Lower leg skin (tissue), 4 donors: ENCODE measurements around the gene SP6. TPM values are rescaled to one million over a fixed set of nuclear protein-coding genes. Genes with fewer than 3 reads are reported as not detected.

ENCODE experiments used
- DNase-seq, 2 donors: peaks; one replicate each; pipeline ENCODE4 v3.0.0-alpha.2; 2019; ENCODE audit warnings: low spot score in 2 of 2
- H3K4me3 ChIP-seq: fragments of 200-600 bp; sonication (generic); 2 replicates; pipeline ENCODE4 v1.5.1; 2017; ENCODE audit warnings: mild to moderate bottlenecking, low read depth; ENCODE audit not compliant: poor library complexity, severe bottlenecking
- CTCF ChIP-seq, 3 donors: fragments of 450-650 bp; IDR thresholded peaks; one replicate each; pipeline ENCODE4 v1.5.1; 2016; ENCODE audit warnings: antibody characterized with exemption in 3 of 3, mild to moderate bottlenecking in 3 of 3, moderate library complexity in 2 of 3
- POLR2A ChIP-seq, 2 donors: fragments of 450-650 bp; IDR thresholded peaks; one replicate each; pipeline ENCODE4 v1.6.1; 2016 to 2017; ENCODE audit warnings: antibody characterized with exemption in 2 of 2, mild to moderate bottlenecking in 1 of 2, moderate library complexity in 1 of 2
- WGBS, 2 donors: methylation state at CpG; one replicate each; pipeline ENCODE4 v1.1.5; 2018; 5-methylcytosine and 5-hydroxymethylcytosine counted together
- intact Hi-C: fragments of 100-400 bp; cut with DNase I; formaldehyde crosslinking; loops from one replicate; pipeline ENCODE4 v1.15.0; 2023; ENCODE audit warnings: low total_unique reads
- total RNA-seq, 4 donors: library from RNA; depleted of rRNA; stranded (reverse); fragments of >200 nt; gene quantifications; one replicate each; pipeline ENCODE4 v1.1.0, GENCODE V29; 2016

The SP6 gene
- total RNA-seq, 4 donors from 2014 or later: 21.9 to 29.9 (median 24.7) TPM

- intact Hi-C loops: no loop called here
- WGBS, 2 donors: 27 to 57% methylated on average over 1 of the region's 1 CpG
- DNase-seq: no peak
Observed at GRCh38 chr17:47870056-47870455, 19.1 kb upstream of the SP6 start.

GRCh38 chr17:47869114-47869513 is 18.2 kb upstream of the SP6 start:
- no peak overlapping the region for H3K4me3 ChIP-seq
- WGBS, 2 donors: 25 to 39% methylated on average over 1 to 2 of the region's 2 CpGs
- intact Hi-C loops: no loop called here
- TF ChIP-seq CTCF (IDR thresholded peaks at IDR 0.05): no peak
- TF ChIP-seq POLR2A (IDR thresholded peaks at IDR 0.05): no peak
- no peak for DNase-seq

More at GRCh38 chr17:47870056-47870455, 19.1 kb upstream of the SP6 start:
- no peak overlapping the region for H3K4me3 ChIP-seq
- TF ChIP-seq POLR2A (IDR thresholded peaks at IDR 0.05) (no peak), CTCF (IDR thresholded peaks at IDR 0.05) (no peak)

- H3K4me3 ChIP-seq: no peak overlapping the region
- DNase-seq: no peak
- WGBS, 2 donors: 86 to 90% methylated on average over 11 of the region's 11 CpGs
- TF ChIP-seq CTCF (IDR thresholded peaks at IDR 0.05): no peak
- intact Hi-C loops: no loop called here
Observed at GRCh38 chr17:47867813-47868533, 17.0 kb upstream of the SP6 start.

- intact Hi-C loops: no loop called here
- no peak for TF ChIP-seq CTCF (IDR thresholded peaks at IDR 0.05)
- no peak for TF ChIP-seq POLR2A (IDR thresholded peaks at IDR 0.05)
- H3K4me3 ChIP-seq: no peak overlapping the region
- WGBS, 2 donors: 62 to 65% methylated on average over 16 to 20 of the region's 20 CpGs
- DNase-seq: no peak
Observed at GRCh38 chr17:47866941-47867340, 16.0 kb upstream of the SP6 start.

- WGBS, 2 donors: 21 to 25% methylated on average over 7 of the region's 7 CpGs
- DNase-seq: no peak
Observed at GRCh38 chr17:47864791-47865216, 13.8 kb upstream of the SP6 start.

More at GRCh38 chr17:47864791-47865216, 13.8 kb upstream of the SP6 start:
- intact Hi-C loops: no loop called here
- TF ChIP-seq POLR2A (IDR thresholded peaks at IDR 0.05) (no peak), CTCF (IDR thresholded peaks at IDR 0.05) (no peak)
- no peak overlapping the region for H3K4me3 ChIP-seq
